HepG2 (cell line): ENCODE results near the gene AUH. TPM values are rescaled to one million over a fixed set of nuclear protein-coding genes. Genes with fewer than 3 reads are reported as not detected.

Experiments used
- ATAC-seq: fragments of 200-7000 bp; cut with Tn5 transposase; 3 replicates; pipeline ENCODE4 v1.9.1; 2020; ENCODE audit warnings: mild to moderate bottlenecking, moderate library complexity
- BruUV-seq: library from RNA; stranded (reverse); fragments of 400-500 nt; replicated peaks from 2 replicates; lab custom pipeline; 2021; lab: Mats Ljungman, UMichigan
- CTCF ChIA-PET: fragments of 300-600 bp; formaldehyde crosslinking; extraction: SDS; loops from one replicate; lab custom pipeline; 2021; ENCODE audit warnings: low total read pairs, inconsistent platforms, low intra/inter-chr PET ratio; lab: Yijun Ruan, JAX
- POLR2A ChIA-PET: fragments of 350-600 bp; sonication (Branson Sonifier 250); formaldehyde crosslinking; loops from one replicate; lab custom pipeline; 2020; ENCODE audit warnings: antibody characterized with exemption, inconsistent platforms; lab: Yijun Ruan, JAX
- DNase-seq: peaks from one replicate; pipeline ENCODE4 v3.0.0-alpha.2; 2015; ENCODE audit warnings: low spot score
- FAIRE-seq: peaks from 3 replicates; lab custom pipeline; 2011; peaks lifted over from hg19 to GRCh38; lab: Jason Lieb, UNC
- H2AFZ ChIP-seq: one replicate; pipeline ENCODE4 v1.6.1; 2011; ENCODE audit warnings: low read length, inconsistent platforms
- H3K27ac ChIP-seq: fragments of 300-600 bp; 3 replicates; pipeline ENCODE4 v1.8.0; 2011; ENCODE audit warnings: mixed run types, mild to moderate bottlenecking, mixed read lengths, low read length, inconsistent platforms; ENCODE audit not compliant: insufficient read depth; ENCODE audit errors: extremely low read length
- H3K27me3 ChIP-seq, 2 experiments: fragments of 200-600 bp in 1 of 2; 2 replicates in 1 of 2; 3 replicates in 1 of 2; pipeline versions ENCODE4 v1.6.0 to v1.8.0; 2011; ENCODE audit warnings: low read length in 2 of 2, mild to moderate bottlenecking in 2 of 2, moderate library complexity in 2 of 2, inconsistent platforms in 1 of 2; ENCODE audit not compliant: insufficient read depth in 2 of 2, control insufficient read depth in 1 of 2
- H3K36me3 ChIP-seq, 2 experiments: fragments of 200-600 bp in 1 of 2; replicated peaks in 1 of 2; 2 replicates in 1 of 2; 3 replicates in 1 of 2; pipeline versions ENCODE4 v1.5.1 to v1.8.0; 2011; ENCODE audit warnings: low read length in 2 of 2, inconsistent platforms in 1 of 2; ENCODE audit not compliant: insufficient read depth in 2 of 2, control insufficient read depth in 1 of 2
- H3K4me1 ChIP-seq: 2 replicates; pipeline ENCODE4 v1.5.1; 2012; ENCODE audit warnings: low read length, inconsistent platforms; ENCODE audit not compliant: insufficient read depth
- H3K4me2 ChIP-seq: 2 replicates; pipeline ENCODE4 v1.6.0; 2011; ENCODE audit warnings: low read depth, low read length, inconsistent platforms
- H3K4me3 ChIP-seq, 3 experiments: fragments of 200-600 bp in 1 of 3; sonication (generic), shearing (Covaris generic) in 1 of 3; replicated peaks in 1 of 3; 2 replicates each; pipeline ENCODE4 v1.5.1; 2011 to 2016; ENCODE audit warnings: low read length in 3 of 3, inconsistent platforms in 2 of 3, low read depth in 2 of 3, mild to moderate bottlenecking in 2 of 3, control low read depth in 1 of 3, mixed read lengths in 1 of 3; ENCODE audit not compliant: insufficient read depth in 1 of 3
- H3K79me2 ChIP-seq: one replicate; pipeline ENCODE4 v1.6.1; 2011; ENCODE audit warnings: low read length, inconsistent platforms; ENCODE audit not compliant: insufficient read depth
- H3K9ac ChIP-seq: 2 replicates; pipeline ENCODE4 v1.6.0; 2011; ENCODE audit warnings: mild to moderate bottlenecking, low read depth, low read length, inconsistent platforms; ENCODE audit not compliant: insufficient read depth
- H3K9me3 ChIP-seq: 2 replicates; pipeline ENCODE4 v1.5.1; 2012; ENCODE audit warnings: mild to moderate bottlenecking, low read length
- H4K20me1 ChIP-seq: 2 replicates; pipeline ENCODE4 v1.6.0; 2011; ENCODE audit warnings: inconsistent platforms, mild to moderate bottlenecking, low read length, moderate library complexity; ENCODE audit not compliant: insufficient read depth
- BHLHE40 ChIP-seq: IDR thresholded peaks from 2 replicates; pipeline ENCODE4 v1.6.1; 2011; ENCODE audit warnings: low read length, improper control_type of control experiment
- DPF2 ChIP-seq: sonication (generic); formaldehyde crosslinking; IDR thresholded peaks from 2 replicates; pipeline ENCODE4 v1.4.0; 2020; ENCODE audit warnings: mild to moderate bottlenecking, low read depth, missing genetic modification reagents, borderline replicate concordance
- HMGA1 ChIP-seq: sonication (generic); formaldehyde crosslinking; conservative IDR thresholded peaks from 2 replicates; pipeline ENCODE4 v1.4.0; 2020; ENCODE audit warnings: missing genetic modification reagents
- HNRNPUL1 ChIP-seq: fragments of 200-400 bp; formaldehyde crosslinking; IDR thresholded peaks from 2 replicates; pipeline ENCODE4 v1.6.1; 2017; ENCODE audit warnings: low read depth, mild to moderate bottlenecking, low read length, moderate library complexity
- KDM4B ChIP-seq: sonication (generic); formaldehyde crosslinking; IDR thresholded peaks from 2 replicates; pipeline ENCODE4 v1.4.0; 2020; ENCODE audit warnings: missing genetic modification reagents
- MBD4 ChIP-seq: IDR thresholded peaks from 2 replicates; pipeline ENCODE4 v1.6.1; 2012; ENCODE audit warnings: low read length, inconsistent platforms, borderline replicate concordance
- MED8 ChIP-seq: sonication (generic); formaldehyde crosslinking; IDR thresholded peaks from 2 replicates; pipeline ENCODE4 v1.8.1; 2023; ENCODE audit warnings: mild to moderate bottlenecking, missing genetic modification reagents; ENCODE audit not compliant: insufficient replicate concordance
- MTF1 ChIP-seq: sonication (generic); formaldehyde crosslinking; IDR thresholded peaks from 2 replicates; pipeline ENCODE4 v1.5.0; 2020; ENCODE audit warnings: missing genetic modification reagents
- PAF1 ChIP-seq: IDR thresholded peaks from 2 replicates; pipeline ENCODE4 v1.6.1; 2016; ENCODE audit warnings: missing genetic modification reagents, missing compliant biosample characterization
- PAX8 ChIP-seq: sonication (generic); formaldehyde crosslinking; IDR thresholded peaks from 2 replicates; pipeline ENCODE4 v1.8.0; 2022; ENCODE audit warnings: mild to moderate bottlenecking, missing genetic modification reagents, borderline replicate concordance
- POLR2A ChIP-seq, 2 experiments: IDR thresholded peaks; 2 replicates each; pipeline ENCODE4 v1.6.1; 2011; ENCODE audit warnings: low read depth in 2 of 2, low read length in 2 of 2, mild to moderate bottlenecking in 1 of 2, moderate library complexity in 1 of 2; ENCODE audit not compliant: insufficient read depth in 1 of 2
- SALL1 ChIP-seq: sonication (generic); formaldehyde crosslinking; IDR thresholded peaks from 2 replicates; pipeline ENCODE4 v1.8.0; 2022; ENCODE audit warnings: mild to moderate bottlenecking, missing genetic modification reagents
- SMARCE1 ChIP-seq: fragments of 450-650 bp; IDR thresholded peaks from 2 replicates; pipeline ENCODE4 v1.6.1; 2017; ENCODE audit warnings: borderline replicate concordance
- TBP ChIP-seq: sonication (generic); formaldehyde crosslinking; IDR thresholded peaks from 2 replicates; pipeline ENCODE4 v1.5.0; 2020; ENCODE audit warnings: missing genetic modification reagents
- TCF12 ChIP-seq, 2 experiments: fragments of 450-650 bp in 1 of 2; sonication (generic) in 1 of 2; formaldehyde crosslinking in 1 of 2; IDR thresholded peaks; 2 replicates each; pipeline versions ENCODE4 v1.6.1 to v1.8.0; 2017 to 2022; ENCODE audit warnings: antibody characterized with exemption in 1 of 2, mild to moderate bottlenecking in 1 of 2, missing genetic modification reagents in 1 of 2, moderate library complexity in 1 of 2
- ZFAT ChIP-seq: sonication (generic); formaldehyde crosslinking; conservative IDR thresholded peaks from 2 replicates; pipeline ENCODE4 v1.8.1; 2023; ENCODE audit warnings: missing genetic modification reagents, inconsistent platforms
- ZNF143 ChIP-seq: sonication (generic); formaldehyde crosslinking; IDR thresholded peaks from 2 replicates; pipeline ENCODE4 v1.4.0; 2020; ENCODE audit warnings: missing genetic modification reagents
- ZNF768 ChIP-seq: sonication (generic); formaldehyde crosslinking; IDR thresholded peaks from 2 replicates; pipeline ENCODE4 v1.4.0; 2020; ENCODE audit warnings: missing genetic modification reagents
- ZSCAN25 ChIP-seq: sonication (generic); formaldehyde crosslinking; IDR thresholded peaks from 2 replicates; pipeline ENCODE4 v1.8.0; 2022; ENCODE audit warnings: mild to moderate bottlenecking, missing genetic modification reagents
- WGBS: methylation state at CpG from one replicate; pipeline ENCODE4 v1.1.6; 2017; ENCODE audit warnings: low lambda C conversion rate; 5-methylcytosine and 5-hydroxymethylcytosine counted together
- in situ Hi-C: cut with HindIII; loops from 2 replicates; pipeline ENCODE4 v1.10.0; 2017; ENCODE audit warnings: low pct_unique_long_range_greater_than_20kb; ENCODE audit not compliant: extremely low pct_ligation_motif_present
- intact Hi-C: fragments of 100-400 bp; cut with micrococcal nuclease; formaldehyde crosslinking; loops from one replicate; pipeline ENCODE4 v1.10.0; 2022; ENCODE audit not compliant: unreplicated experiment
- polyA plus RNA-seq, 8 experiments: library from polyadenylated mRNA; depleted of rRNA in 3 of 8; stranded (reverse) in 7 of 8; unstranded in 1 of 8; fragments of >200 nt; fragmentation: Illumina TruSeq in 4 of 8; extraction: Trizol in 4 of 8; gene quantifications; 2 replicates each; pipeline versions ENCODE4 v1.2.1 to v1.2.3, GENCODE V29; 2011 to 2016; ENCODE audit warnings: low read depth in 4 of 8, missing spikeins in 1 of 8, mixed read lengths in 1 of 8; ENCODE audit not compliant: insufficient read depth in 1 of 8
- total RNA-seq, 5 experiments: library from RNA; depleted of rRNA; stranded (reverse); fragments of >200 nt; fragmentation: Illumina TruSeq; extraction: Trizol; gene quantifications; 2 replicates each; pipeline ENCODE4 v1.2.3, GENCODE V29; 2016; ENCODE audit warnings: low read depth in 1 of 5
- TF ChIP-seq, protein P1 (sequence below): sonication (generic); formaldehyde crosslinking; IDR thresholded peaks from 2 replicates; pipeline ENCODE4 v1.8.0; 2022; ENCODE audit warnings: mild to moderate bottlenecking, missing genetic modification reagents, borderline replicate concordance
- TF ChIP-seq, protein P2 (sequence below): sonication (generic); formaldehyde crosslinking; IDR thresholded peaks from 2 replicates; pipeline ENCODE4 v1.5.1; 2020; ENCODE audit warnings: mild to moderate bottlenecking, missing genetic modification reagents, moderate library complexity
- TF ChIP-seq, protein P3 (sequence below): sonication (generic); formaldehyde crosslinking; IDR thresholded peaks from 2 replicates; pipeline ENCODE4 v1.4.0; 2020; ENCODE audit warnings: missing genetic modification reagents

The AUH gene
- total and polyA plus RNA-seq, 2 of the 13 experiments (the other 11 are each of a cell fraction or from before 2014, with no cell fraction given) = 25.8 to 31.9 TPM

DNA sequence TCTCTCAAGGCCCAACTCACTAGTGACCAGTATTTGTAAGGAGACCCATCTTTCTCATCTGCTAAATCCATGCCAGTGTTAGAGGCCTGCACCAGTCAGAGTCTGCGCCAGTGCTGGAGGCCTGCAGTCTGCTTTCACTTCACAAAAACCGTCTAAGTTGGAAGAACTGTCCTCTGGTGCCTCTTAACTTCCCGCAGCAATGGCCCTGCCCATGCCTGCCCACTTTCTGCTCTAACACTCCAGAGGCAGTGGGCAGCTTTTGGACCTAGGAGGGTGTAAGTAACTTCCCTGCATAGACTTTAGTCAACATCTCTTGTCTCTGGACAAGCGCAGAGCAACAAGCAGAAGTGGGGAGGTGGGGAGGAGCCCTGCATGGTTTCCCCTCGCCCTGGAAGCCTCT, 152.9 kb downstream of the AUH start (continued):
- 0 out of 2 replicates have a peak, but pooled peaks have one; percentile 32 for TF ChIP-seq ZSCAN25
- no peak for TF ChIP-seq TBP (CRISPR knock-in tag)
- TF ChIP-seq, protein P1, sequence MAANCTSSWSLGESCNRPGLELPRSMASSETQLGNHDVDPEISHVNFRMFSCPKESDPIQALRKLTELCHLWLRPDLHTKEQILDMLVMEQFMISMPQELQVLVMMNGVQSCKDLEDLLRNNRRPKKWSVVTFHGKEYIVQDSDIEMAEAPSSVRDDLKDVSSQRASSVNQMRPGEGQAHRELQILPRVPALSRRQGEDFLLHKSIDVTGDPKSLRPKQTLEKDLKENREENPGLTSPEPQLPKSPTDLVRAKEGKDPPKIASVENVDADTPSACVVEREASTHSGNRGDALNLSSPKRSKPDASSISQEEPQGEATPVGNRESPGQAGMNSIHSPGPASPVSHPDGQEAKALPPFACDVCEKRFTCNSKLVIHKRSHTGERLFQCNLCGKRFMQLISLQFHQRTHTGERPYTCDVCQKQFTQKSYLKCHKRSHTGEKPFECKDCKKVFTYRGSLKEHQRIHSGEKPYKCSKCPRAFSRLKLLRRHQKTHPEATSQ (CRISPR knock-in tag) = no peak
- TF ChIP-seq SALL1 (CRISPR knock-in tag) = no peak
- TF ChIP-seq KDM4B (CRISPR knock-in tag) = no peak
- no peak for TF ChIP-seq TCF12 (IDR thresholded peaks at IDR 0.05)
- no peak for TF ChIP-seq TCF12 (CRISPR knock-in tag; IDR thresholded peaks at IDR 0.05)

DNA sequence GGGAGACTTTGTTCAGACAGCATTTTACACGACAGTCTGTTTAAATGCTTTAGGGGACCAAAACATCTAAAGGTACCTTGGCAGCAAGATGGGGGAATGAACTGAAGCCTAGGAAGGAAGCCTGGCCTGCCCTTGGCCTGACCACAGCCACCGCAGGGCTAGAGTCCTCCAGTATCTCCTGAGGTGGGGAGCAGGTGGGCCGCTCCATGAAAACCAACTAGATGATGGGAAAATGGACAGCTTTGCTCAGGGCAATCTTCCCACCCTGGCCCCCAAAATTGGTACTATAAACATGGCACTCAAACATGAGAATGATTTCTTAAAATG, 153.3 kb downstream of the AUH start:
- Histone ChIP-seq H3K4me3 (peak overlapping the region in 2 of 3 experiments; percentile 20 to 41; a peak in 2 of 6 replicates), H3K4me1 (peaks cover 88% of the 10 kb centered on the region), H2AFZ (no peak overlapping the region), H4K20me1 (no peaks in the 10 kb centered on the region), H3K27me3 (no peaks in the 10 kb centered on the region), H3K79me2 (no peaks in the 10 kb centered on the region), H3K9ac (peak overlapping the region; percentile 65), H3K36me3 (peaks cover 0 to 1% of the 10 kb centered on the region in 2 experiments; a peak in 1 of 5 replicates), H3K4me2 (peak overlapping the region; percentile 74), H3K9me3 (no peaks in the 10 kb centered on the region), H3K27ac (peak overlapping the region; percentile 91)
- ATAC-seq (peak; percentile 25), DNase-seq (no peak), FAIRE-seq (no peak)
- BruUV-seq = TSS peak; percentile 89
- intact Hi-C loops (loop anchor here (1.0 kb wide), 1 partner anchor 11 kb away; no protein-coding TSS in a partner anchor), in situ Hi-C loops (no loop called here)
- POLR2A ChIA-PET = interaction anchor here (0.7 to 5.0 kb wide), 15 partner anchors 8 to 216 kb away, joined by 3 to 178 read pairs (median 5); partner anchors contain the start of gene NFIL3
- CTCF ChIA-PET = interaction anchor here (0.5 kb wide), 1 partner anchor 10 kb away, joined by 3 read pairs; no protein-coding TSS in a partner anchor
- 43% methylated on average over 3 of the region's 3 CpGs for WGBS
- TF ChIP-seq, protein P2, sequence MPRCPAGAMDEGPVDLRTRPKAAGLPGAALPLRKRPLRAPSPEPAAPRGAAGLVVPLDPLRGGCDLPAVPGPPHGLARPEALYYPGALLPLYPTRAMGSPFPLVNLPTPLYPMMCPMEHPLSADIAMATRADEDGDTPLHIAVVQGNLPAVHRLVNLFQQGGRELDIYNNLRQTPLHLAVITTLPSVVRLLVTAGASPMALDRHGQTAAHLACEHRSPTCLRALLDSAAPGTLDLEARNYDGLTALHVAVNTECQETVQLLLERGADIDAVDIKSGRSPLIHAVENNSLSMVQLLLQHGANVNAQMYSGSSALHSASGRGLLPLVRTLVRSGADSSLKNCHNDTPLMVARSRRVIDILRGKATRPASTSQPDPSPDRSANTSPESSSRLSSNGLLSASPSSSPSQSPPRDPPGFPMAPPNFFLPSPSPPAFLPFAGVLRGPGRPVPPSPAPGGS = no peak
- TF ChIP-seq DPF2 (CRISPR knock-in tag) = no peak
- no peak for TF ChIP-seq MBD4
- no peak for TF ChIP-seq BHLHE40
- TF ChIP-seq, protein P3, sequence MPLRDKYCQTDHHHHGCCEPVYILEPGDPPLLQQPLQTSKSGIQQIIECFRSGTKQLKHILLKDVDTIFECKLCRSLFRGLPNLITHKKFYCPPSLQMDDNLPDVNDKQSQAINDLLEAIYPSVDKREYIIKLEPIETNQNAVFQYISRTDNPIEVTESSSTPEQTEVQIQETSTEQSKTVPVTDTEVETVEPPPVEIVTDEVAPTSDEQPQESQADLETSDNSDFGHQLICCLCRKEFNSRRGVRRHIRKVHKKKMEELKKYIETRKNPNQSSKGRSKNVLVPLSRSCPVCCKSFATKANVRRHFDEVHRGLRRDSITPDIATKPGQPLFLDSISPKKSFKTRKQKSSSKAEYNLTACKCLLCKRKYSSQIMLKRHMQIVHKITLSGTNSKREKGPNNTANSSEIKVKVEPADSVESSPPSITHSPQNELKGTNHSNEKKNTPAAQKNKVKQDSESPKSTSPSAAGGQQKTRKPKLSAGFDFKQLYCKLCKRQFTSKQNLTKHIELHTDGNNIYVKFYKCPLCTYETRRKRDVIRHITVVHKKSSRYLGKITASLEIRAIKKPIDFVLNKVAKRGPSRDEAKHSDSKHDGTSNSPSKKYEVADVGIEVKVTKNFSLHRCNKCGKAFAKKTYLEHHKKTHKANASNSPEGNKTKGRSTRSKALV (CRISPR knock-in tag) = no peak
- 0 out of 2 replicates have a peak, but pooled peaks have one; percentile 20 for TF ChIP-seq ZNF143 (CRISPR knock-in tag)
- no peak for TF ChIP-seq MTF1 (CRISPR knock-in tag)
- 0 out of 4 replicates have a peak, but pooled peaks of 1 of the 2 experiments have one; percentile 3 for TF ChIP-seq POLR2A (IDR thresholded peaks at IDR 0.05; ENCODE audit: insufficient read depth in 1 of 2, low read depth in 2 of 2, low read length in 2 of 2)
- TF ChIP-seq PAX8 (CRISPR knock-in tag) = no peak
- TF ChIP-seq HNRNPUL1 = no peak
- TF ChIP-seq ZFAT (CRISPR knock-in tag) = no peak
- TF ChIP-seq PAF1 = no peak
- no peak for TF ChIP-seq HMGA1 (CRISPR knock-in tag)
- TF ChIP-seq ZNF768 (CRISPR knock-in tag) = no peak
- no peak for TF ChIP-seq MED8 (CRISPR knock-in tag)
- TF ChIP-seq SMARCE1 = no peak
